Ureter (tissue), 1 donor: Measurements from ENCODE around the gene ANKRD11. TPM values are rescaled to one million over a fixed set of nuclear protein-coding genes. Genes with fewer than 3 reads are reported as not detected.
"Not testable (repeated sequence)": the region's sequence is repeated elsewhere in the genome, so short reads cannot be mapped to it uniquely, and the experiment has no call there.

Source experiments
- DNase-seq: peaks from one replicate; pipeline ENCODE4 v3.0.0-alpha.2; 2020; ENCODE audit warnings: low spot score
- total RNA-seq: library from RNA; stranded (reverse); gene quantifications from one replicate; pipeline ENCODE4 v1.2.4, GENCODE V29; 2023
- donor health status: DM: yes; HTN: yes; CAD: no.

The ANKRD11 gene
- total RNA-seq, 1 donor from 2014 or later: 258 TPM

- not testable (repeated sequence) for DNase-seq
Measured at GRCh38 chr16:89299357-89300111, 190.8 kb downstream of the ANKRD11 start.

DNA sequence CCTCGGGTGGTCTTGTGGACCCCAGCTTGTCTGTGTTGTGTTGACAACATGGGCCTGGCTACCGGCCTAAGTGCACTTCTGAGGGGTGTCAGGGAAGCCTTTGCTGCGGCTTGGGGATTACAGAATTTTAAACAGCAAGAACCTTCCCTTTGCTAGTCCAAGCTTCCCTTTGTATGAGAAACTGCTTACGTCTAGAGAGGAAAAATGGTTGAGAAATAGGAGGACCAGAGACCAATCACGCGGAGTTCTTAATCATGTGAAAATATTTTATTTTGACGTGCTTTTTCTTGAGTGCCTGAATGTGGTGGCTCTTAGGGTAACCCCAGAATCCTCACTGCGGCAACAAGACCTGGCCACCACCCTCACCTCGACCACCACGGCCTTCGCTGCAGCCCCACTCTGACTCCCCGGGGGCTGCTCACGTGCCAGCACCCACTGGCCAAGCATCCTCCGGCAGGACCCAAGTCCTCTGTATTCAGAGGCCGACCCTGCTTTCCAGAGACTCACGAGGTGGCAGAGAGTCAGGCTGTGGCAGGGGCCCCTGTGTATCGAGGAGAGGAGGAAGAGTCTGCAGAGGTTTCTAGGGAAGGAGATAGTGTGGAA lies 191.6 kb downstream of the ANKRD11 start:
- DNase-seq: no peak

- DNase-seq: peak; percentile 67
Measured at GRCh38 chr16:89297910-89298545, 192.3 kb downstream of the ANKRD11 start.

DNA sequence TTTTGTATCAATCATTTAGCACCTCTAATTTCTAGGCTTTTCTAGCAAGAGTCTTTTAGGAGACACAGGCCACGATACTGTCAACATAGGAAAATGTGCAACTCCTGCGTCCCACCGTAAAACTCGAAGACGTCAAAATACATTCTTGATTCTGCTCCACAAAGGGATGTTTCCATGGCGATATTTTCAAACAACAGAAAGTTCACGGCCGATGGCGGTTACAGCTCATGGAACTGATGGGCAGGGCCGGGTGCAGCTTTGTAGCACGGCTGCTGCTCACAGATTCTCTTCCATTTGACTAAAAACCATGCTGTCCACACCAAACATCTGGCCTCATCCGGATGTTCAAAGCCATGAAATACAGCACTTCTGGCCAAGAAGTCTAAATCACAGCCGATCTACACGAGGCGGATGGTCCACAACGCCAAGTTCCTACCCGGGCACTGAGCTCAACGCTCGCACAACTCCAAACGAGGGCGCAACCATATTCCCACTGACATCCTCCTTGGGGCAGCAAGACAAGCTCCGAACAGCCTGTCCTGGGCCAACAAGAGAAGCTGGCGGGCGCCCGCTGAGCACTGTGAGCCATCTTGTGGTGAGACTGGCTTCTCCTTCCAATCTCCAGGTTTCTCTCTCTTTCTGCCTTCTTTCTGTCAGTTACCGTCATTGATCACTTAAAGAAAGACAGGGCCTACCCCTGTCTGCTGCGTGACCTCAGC lies 193.0 kb downstream of the ANKRD11 start:
- DNase-seq: no peak

- no peak for DNase-seq
Measured at GRCh38 chr16:89295915-89296314, 194.4 kb downstream of the ANKRD11 start.

DNA sequence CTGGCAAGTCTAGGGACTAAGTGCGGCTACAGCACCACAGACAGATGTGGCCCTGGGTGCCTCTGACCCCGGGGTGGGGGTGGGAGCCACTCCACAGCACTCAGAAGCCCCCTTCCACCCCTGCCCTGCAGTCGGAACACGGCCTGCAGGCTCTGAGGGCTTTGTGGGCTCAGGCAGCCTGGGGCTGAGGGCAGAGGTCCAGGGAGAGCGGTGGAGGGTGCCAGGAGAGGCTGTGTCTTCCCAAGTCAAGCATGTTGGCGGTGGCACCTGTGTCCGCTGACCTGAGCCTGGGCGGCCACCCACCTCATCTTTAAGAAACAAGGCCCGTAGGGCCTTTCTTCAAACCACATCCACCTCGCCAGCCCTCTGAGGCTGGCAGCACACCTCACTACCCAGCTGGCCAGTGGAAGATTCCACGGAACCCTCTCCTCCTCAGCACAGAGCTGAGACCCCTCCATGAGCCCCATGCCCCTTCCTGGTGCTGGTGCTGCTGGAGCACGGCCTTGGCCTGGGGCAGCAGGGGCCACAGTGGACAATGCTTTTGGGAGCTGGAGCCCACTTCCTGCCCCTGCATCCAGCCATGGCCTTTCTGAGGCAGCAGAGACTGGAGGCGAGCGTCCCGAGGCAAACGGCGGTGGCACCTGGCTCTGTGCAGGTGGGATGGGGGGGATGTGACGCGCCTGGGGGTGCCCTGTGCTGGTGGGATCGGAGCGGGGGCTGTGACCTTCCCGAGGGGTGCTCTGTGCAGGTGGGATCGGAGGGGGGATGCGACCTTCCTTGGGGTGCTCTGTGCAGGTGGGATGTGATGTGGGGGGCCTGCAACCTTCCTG lies 195.1 kb downstream of the ANKRD11 start:
- no peak for DNase-seq

DNA sequence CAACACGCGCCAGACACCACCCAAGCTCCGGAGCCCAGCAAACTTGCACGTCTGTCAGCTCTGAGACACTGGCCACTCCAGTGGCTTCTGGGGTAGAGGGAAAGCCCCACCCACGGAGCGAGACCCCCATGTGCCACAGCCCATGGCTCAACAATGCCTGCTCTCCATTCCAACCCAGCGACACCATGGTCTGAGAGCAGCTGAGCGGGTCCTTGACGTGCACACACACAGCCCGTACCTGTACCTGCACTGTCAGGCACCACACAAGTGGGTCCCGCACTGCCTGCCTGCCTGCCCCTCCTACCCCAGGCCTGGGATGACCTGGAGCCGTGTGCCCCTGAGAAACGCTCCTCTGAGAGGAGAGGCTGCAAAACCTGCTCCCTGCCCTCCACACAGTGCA lies 195.9 kb downstream of the ANKRD11 start:
- no peak for DNase-seq

DNA sequence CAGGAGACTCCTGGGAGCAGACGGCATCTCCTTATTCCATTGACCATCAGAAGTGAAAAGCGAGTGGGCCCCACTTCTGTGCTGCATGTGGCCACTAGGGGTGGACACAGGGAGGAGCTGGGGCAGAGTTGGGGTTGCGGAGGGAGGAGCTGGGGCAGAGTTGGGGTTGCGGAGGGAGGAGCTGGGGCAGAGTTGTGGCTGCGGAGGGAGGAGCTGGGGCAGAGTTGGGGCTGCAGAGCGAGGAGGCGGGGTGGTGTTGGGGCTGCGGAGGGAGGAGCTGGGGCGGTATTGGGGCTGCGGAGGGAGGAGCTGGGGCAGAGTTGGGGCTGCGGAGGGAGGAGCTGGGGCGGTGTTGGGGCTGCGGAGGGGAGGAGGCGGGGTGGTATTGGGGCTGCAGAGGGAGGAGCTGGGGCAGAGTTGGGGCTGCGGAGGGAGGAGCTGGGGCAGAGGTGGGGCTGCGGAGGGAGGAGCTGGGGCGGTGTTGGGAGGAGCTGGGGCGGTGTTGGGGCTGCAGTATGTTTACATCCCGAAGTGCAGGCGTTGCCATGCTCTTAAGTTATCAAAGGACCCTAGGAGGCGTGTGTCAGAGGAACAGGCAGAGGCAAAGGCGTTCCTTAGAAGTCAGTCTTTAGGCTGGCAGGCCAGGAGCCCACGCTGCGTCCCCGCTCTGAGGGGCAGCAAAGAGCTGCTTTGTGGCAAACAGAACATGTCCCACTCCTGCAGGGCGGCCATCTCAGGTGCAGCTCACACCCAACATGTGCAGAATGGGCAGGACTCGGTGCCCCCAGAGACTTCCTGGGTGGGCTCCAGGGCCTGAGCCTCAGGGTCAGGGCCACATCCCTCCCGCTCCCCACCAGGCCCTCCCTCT lies 196.9 kb downstream of the ANKRD11 start:
- DNase-seq: no peak

- no peak for DNase-seq
Measured at GRCh38 chr16:89292443-89293078, 197.8 kb downstream of the ANKRD11 start.

DNA sequence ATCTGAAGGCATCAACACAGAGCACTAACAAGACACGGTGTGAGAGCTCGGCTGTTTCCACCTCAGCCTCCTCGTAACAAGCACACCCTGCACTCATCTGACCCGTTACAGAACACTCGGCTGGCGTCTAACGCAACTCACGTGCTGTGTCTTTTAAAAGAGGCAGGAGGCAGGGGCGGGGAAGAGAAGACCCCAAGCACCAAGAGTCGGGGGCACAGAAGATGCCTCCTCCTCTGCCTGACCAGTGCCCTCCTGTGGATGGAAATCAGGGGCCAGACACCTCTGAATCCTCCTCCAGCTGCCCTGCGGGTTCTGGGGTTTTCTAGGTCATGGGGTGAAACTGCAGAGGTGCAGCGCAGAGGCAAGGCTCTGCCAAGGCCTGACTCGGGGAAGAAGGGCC lies 198.6 kb downstream of the ANKRD11 start:
- DNase-seq: no peak

DNA sequence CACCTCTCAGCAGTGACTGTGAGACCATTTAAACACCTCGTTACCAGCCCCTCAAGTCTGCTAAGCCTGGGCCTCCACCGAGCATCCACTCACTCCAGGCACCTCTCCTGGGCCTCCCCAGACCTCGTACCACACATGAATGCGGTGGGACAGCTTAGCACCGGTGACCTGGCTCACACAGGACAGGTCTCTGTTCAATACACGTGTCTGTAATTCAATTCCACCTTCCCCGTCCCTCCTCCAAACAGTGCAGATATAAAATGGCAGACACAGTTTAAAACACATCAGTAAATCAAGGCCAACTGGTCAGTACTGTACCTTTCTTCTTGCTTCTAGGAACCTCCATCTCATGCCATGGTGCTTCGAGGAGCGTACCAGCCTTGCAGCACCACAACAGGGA lies 199.0 kb downstream of the ANKRD11 start:
- DNase-seq: no peak

DNA sequence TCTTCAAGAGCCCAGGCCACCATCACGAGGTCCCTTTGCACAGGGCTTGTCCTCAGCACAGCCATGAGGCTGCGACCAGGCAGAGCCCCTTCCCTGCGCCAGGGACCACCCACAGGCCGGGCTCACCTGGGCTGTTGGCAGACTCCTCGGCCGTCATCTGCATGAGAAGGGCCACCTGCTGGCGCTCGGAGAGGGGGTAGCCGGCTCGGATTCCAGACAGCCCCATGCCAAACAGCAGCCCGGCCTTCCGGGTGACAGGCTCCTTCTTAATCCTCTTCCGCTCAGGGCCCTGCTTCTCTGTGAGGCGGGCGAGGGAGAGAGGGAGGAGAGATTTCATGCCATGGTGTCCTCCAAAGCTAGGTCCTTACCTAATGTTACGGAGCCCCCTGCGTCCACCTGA lies 199.5 kb downstream of the ANKRD11 start:
- no peak for DNase-seq

GRCh38 chr16:89290472-89290871 lies 199.9 kb downstream of the ANKRD11 start:
- no peak for DNase-seq

DNA sequence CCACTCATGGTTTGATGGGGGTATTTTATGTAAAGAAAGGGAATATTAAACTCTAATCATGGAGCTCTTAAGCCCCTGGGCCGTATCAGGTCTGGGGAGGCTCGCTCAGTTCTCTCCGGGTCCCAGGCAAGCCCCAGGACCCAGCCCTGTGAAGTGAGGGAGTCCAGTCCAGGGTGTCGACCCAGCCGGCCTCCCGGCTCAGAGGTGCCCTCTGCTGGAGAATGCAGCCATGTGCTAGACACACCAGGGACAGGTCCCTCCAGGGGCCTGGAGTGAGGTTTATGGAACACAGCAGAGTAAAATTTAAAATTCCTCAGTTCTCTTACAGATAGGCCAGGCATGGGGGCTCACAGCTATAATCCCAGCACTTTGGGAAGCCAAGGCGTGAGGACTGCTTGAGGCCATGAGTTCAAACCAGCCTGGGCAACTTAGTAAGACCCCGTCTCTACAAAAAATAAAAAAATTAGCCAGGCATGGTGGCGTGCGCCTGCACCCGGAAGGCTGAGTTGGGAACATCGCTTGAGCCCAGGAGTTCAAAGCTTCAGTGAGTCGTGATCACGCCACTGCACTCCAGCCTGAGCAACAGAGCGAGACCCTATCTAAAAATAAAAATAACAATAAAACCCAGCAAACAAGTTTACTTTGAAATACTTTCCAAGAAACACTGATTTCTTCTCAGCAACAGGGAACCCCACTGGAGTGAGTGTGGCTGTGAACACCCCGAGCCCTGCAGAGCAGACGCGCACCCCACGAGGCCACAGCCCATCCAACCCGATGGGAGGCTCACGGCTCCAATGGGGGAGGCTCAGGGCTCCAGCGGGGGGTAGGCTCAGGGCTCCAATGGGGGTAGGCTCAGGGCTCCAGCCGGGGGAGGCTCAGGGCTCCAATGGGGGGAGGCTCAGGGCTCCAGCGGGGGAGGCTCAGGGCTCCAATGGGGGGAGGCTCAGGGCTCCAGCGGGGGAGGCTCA lies 200.6 kb downstream of the ANKRD11 start:
- DNase-seq: peak; percentile 74

DNA sequence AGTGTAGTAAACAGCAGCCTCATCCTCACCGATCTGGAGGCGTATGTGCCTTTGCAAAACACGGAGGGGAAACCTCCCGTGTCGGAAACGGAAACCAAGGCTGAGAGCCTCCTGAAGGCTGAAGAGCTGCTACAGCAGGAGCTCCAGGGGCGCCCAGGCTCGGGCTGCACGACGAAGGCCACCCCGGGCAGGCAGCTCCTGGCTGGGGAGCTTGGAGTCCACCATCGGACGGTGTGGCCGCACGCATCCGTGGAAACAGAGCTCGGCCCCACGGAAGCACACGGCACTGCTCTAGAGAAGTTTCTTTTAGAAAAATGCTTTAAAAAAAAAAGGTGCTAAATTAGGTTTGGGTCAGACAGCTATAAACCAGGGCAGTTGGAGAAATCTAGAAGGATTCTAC lies 201.4 kb downstream of the ANKRD11 start:
- DNase-seq: no peak

DNA sequence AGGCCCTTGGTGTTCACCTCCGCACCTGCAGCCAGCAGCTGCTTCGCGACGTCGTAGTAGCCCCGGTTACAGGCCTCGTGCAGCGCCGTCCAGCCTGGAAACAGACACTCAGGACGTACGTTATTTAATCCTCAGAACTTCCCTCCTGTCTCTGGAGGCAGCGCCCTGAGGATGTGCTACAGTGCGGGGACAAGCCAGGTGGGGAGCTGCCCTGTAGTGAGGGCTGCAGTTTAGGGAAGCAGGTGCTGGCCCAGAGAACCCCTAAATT lies 201.8 kb downstream of the ANKRD11 start:
- DNase-seq: no peak

DNA sequence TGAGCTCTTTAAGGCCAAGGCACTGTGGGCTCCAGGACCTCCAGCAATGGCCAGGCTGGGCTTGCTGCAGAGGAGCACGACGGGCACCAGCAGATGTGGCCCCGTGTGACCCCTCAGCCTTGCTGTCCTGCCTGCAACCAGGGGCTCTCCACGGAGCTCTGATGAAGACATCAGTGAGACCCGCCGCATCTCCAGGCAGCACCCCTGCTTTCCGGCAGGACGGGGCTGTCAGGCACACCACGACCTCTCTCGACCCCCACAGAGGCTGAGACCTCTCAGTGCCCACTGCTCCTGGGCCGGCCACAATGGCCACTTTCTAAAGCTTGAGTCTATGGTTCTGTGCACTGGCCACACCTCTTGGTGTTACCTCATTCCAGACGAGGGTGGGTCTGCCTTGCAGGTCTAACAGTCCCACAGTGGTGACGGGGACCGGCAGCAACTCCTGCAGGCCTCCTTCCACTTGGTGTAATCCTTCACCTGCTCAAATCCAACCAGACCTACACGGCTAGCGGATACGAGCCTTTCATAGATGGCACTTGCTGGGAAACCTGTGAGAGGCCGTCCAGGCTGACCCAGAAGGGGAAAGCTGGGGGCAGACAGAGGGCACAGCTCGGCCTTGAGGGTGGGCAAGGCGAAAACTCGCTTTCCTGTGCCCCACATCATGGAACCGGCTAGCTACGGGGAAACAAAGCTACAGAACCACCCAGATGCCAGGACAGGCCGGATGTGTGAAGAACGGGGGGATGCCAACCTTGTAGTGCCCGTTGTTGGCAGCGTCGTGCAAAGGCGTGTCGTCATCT lies 202.4 kb downstream of the ANKRD11 start:
- DNase-seq: no peak

- DNase-seq: no peak
Measured at GRCh38 chr16:89286096-89286495, 204.3 kb downstream of the ANKRD11 start.
